ENCODE measurements around the gene FAM170B. TPM values are rescaled to one million over a fixed set of nuclear protein-coding genes. Genes with fewer than 3 reads are reported as not detected.

FAM170B gene
- total RNA-seq, 1 donor from 2014 or later: not detected

GRCh38 chr10:49136525-49136924, 2.7 kb upstream of the FAM170B start:
- intact Hi-C loops (cut with micrococcal nuclease): no loop called here
- no peak for DNase-seq
- H3K27me3 Mint-ChIP-seq: peaks cover 7% of the 10 kb centered on the region
- no peak overlapping the region for H3K27ac Mint-ChIP-seq
- H3K4me1 Mint-ChIP-seq: no peaks in the 10 kb centered on the region
- no peak overlapping the region for H3K4me3 Mint-ChIP-seq
- H3K9me3 Mint-ChIP-seq: no peaks in the 10 kb centered on the region
- no peaks in the 10 kb centered on the region for H3K36me3 Mint-ChIP-seq (ENCODE audit: low read depth)

- DNase-seq: no peak
- Mint-ChIP-seq H3K36me3 (ENCODE audit: low read depth) (no peaks in the 10 kb centered on the region), H3K27me3 (peaks cover 7% of the 10 kb centered on the region), H3K9me3 (no peaks in the 10 kb centered on the region), H3K4me1 (no peaks in the 10 kb centered on the region), H3K4me3 (no peak overlapping the region), H3K27ac (no peak overlapping the region)
- intact Hi-C loops (cut with micrococcal nuclease): no loop called here
Observed at GRCh38 chr10:49135575-49136313, 1.9 kb upstream of the FAM170B start.

GRCh38 chr10:49134327-49134726, 506 bp upstream of the FAM170B start:
- Mint-ChIP-seq H3K27me3 (peaks cover 7% of the 10 kb centered on the region), H3K4me3 (no peak overlapping the region), H3K36me3 (ENCODE audit: low read depth) (no peaks in the 10 kb centered on the region), H3K27ac (no peak overlapping the region), H3K9me3 (no peaks in the 10 kb centered on the region), H3K4me1 (no peaks in the 10 kb centered on the region)
- no peak for DNase-seq
- intact Hi-C loops (cut with micrococcal nuclease): no loop called here

- Mint-ChIP-seq H3K4me1 (no peaks in the 10 kb centered on the region), H3K4me3 (no peak overlapping the region), H3K9me3 (no peaks in the 10 kb centered on the region), H3K27ac (no peak overlapping the region), H3K36me3 (ENCODE audit: low read depth) (no peaks in the 10 kb centered on the region), H3K27me3 (peaks cover 13% of the 10 kb centered on the region)
- DNase-seq: no peak
- intact Hi-C loops (cut with micrococcal nuclease): no loop called here
Observed at GRCh38 chr10:49132362-49132737, 1.5 kb downstream of the FAM170B start.

- no peak for DNase-seq
- no peaks in the 10 kb centered on the region for H3K4me1 Mint-ChIP-seq
- H3K27me3 Mint-ChIP-seq: peaks cover 10% of the 10 kb centered on the region
- no peaks in the 10 kb centered on the region for H3K9me3 Mint-ChIP-seq
- no peak overlapping the region for H3K4me3 Mint-ChIP-seq
- H3K27ac Mint-ChIP-seq: no peak overlapping the region
- intact Hi-C loops (cut with micrococcal nuclease): no loop called here
- H3K36me3 Mint-ChIP-seq (ENCODE audit: low read depth): no peaks in the 10 kb centered on the region
Observed at GRCh38 chr10:49131507-49132361, 2.1 kb downstream of the FAM170B start.

- intact Hi-C loops (cut with micrococcal nuclease): no loop called here
- no peaks in the 10 kb centered on the region for H3K9me3 Mint-ChIP-seq
- no peak overlapping the region for H3K4me3 Mint-ChIP-seq
- no peak overlapping the region for H3K27ac Mint-ChIP-seq
- no peaks in the 10 kb centered on the region for H3K36me3 Mint-ChIP-seq (ENCODE audit: low read depth)
- no peak for DNase-seq
- peaks cover 9% of the 10 kb centered on the region for H3K27me3 Mint-ChIP-seq
- no peaks in the 10 kb centered on the region for H3K4me1 Mint-ChIP-seq
Observed at GRCh38 chr10:49129376-49129775, 4.4 kb downstream of the FAM170B start.

- Mint-ChIP-seq H3K9me3 (no peaks in the 10 kb centered on the region), H3K4me1 (no peaks in the 10 kb centered on the region), H3K27ac (no peak overlapping the region), H3K4me3 (no peak overlapping the region), H3K27me3 (peaks cover 11% of the 10 kb centered on the region), H3K36me3 (ENCODE audit: low read depth) (no peaks in the 10 kb centered on the region)
- DNase-seq: no peak
- intact Hi-C loops (cut with micrococcal nuclease): no loop called here
Observed at GRCh38 chr10:49128854-49129253, 5.0 kb downstream of the FAM170B start.

- H3K9me3 Mint-ChIP-seq: no peaks in the 10 kb centered on the region
- H3K36me3 Mint-ChIP-seq (ENCODE audit: low read depth): no peaks in the 10 kb centered on the region
- intact Hi-C loops (cut with micrococcal nuclease): no loop called here
- H3K4me1 Mint-ChIP-seq: no peaks in the 10 kb centered on the region
- no peak overlapping the region for H3K4me3 Mint-ChIP-seq
- no peak for DNase-seq
- H3K27ac Mint-ChIP-seq: no peak overlapping the region
- peaks cover 30% of the 10 kb centered on the region for H3K27me3 Mint-ChIP-seq
Observed at GRCh38 chr10:49123981-49124950, 9.6 kb downstream of the FAM170B start.

GRCh38 chr10:49120911-49121310, 12.9 kb downstream of the FAM170B start:
- DNase-seq: no peak
- peaks cover 4% of the 10 kb centered on the region for H3K4me1 Mint-ChIP-seq
- intact Hi-C loops (cut with micrococcal nuclease): no loop called here
- no peaks in the 10 kb centered on the region for H3K9me3 Mint-ChIP-seq
- H3K27me3 Mint-ChIP-seq: peaks cover 44% of the 10 kb centered on the region
- H3K4me3 Mint-ChIP-seq: no peak overlapping the region
- H3K36me3 Mint-ChIP-seq (ENCODE audit: low read depth): no peaks in the 10 kb centered on the region
- H3K27ac Mint-ChIP-seq: no peak overlapping the region

- H3K27me3 Mint-ChIP-seq: peaks cover 47% of the 10 kb centered on the region
- intact Hi-C loops (cut with micrococcal nuclease): loop anchor here (5.0 kb wide), 1 partner anchor 42 kb away; no protein-coding TSS in a partner anchor
- H3K4me1 Mint-ChIP-seq: peaks cover 4% of the 10 kb centered on the region
- no peaks in the 10 kb centered on the region for H3K9me3 Mint-ChIP-seq
- no peak for DNase-seq
- H3K4me3 Mint-ChIP-seq: no peak overlapping the region
- H3K27ac Mint-ChIP-seq: no peak overlapping the region
- no peaks in the 10 kb centered on the region for H3K36me3 Mint-ChIP-seq (ENCODE audit: low read depth)
Observed at GRCh38 chr10:49119746-49120145, 14.1 kb downstream of the FAM170B start.

GRCh38 chr10:49118430-49119074, 15.3 kb downstream of the FAM170B start:
- DNase-seq: no peak
- Mint-ChIP-seq H3K27me3 (peaks cover 53% of the 10 kb centered on the region), H3K4me1 (peaks cover 4% of the 10 kb centered on the region), H3K36me3 (ENCODE audit: low read depth) (no peaks in the 10 kb centered on the region), H3K4me3 (no peak overlapping the region), H3K27ac (no peak overlapping the region), H3K9me3 (no peaks in the 10 kb centered on the region)
- intact Hi-C loops (cut with micrococcal nuclease): loop anchor here (5.0 kb wide), 1 partner anchor 41 kb away; no protein-coding TSS in a partner anchor

- intact Hi-C loops (cut with micrococcal nuclease): loop anchor here (5.0 kb wide), 1 partner anchor 40 kb away; no protein-coding TSS in a partner anchor
- peaks cover 55% of the 10 kb centered on the region for H3K27me3 Mint-ChIP-seq
- no peaks in the 10 kb centered on the region for H3K9me3 Mint-ChIP-seq
Observed at GRCh38 chr10:49117376-49118070, 16.3 kb downstream of the FAM170B start.

More at GRCh38 chr10:49117376-49118070, 16.3 kb downstream of the FAM170B start:
- no peak for DNase-seq
- peaks cover 4% of the 10 kb centered on the region for H3K4me1 Mint-ChIP-seq
- H3K4me3 Mint-ChIP-seq: no peak overlapping the region
- H3K27ac Mint-ChIP-seq: no peak overlapping the region
- no peaks in the 10 kb centered on the region for H3K36me3 Mint-ChIP-seq (ENCODE audit: low read depth)
